Heart left ventricle (tissue), 13 donors: ENCODE measurements around the gene RGS6.

Experiments
- CTCF ChIP-seq, 12 donors: fragments of 200-600 bp; sonication (generic) in 4 of 12; IDR thresholded peaks; one replicate each; pipeline versions ENCODE4 v1.5.0 to v1.8.0; 2018 to 2022; ENCODE audit warnings: antibody characterized with exemption in 12 of 12, mild to moderate bottlenecking in 5 of 12
- POLR2A ChIP-seq, 2 donors: fragments of 450-650 bp; IDR thresholded peaks; one replicate each; pipeline ENCODE4 v1.6.1; 2017; ENCODE audit warnings: antibody characterized with exemption in 2 of 2, mild to moderate bottlenecking in 2 of 2, moderate library complexity in 2 of 2
- donor health status: ischemic (EF 13 %, LVEDD 7.1; RV severe dilation, severe dysfunction).
- donor health status: DM: no; HTN: yes; CAD: no.
- donor health status: DM: no; HTN: no; CAD: no.
- donor health status: ischemic (EF 25% LVEDD 6.9; RV normal size, moderate dysfunction).
- donor health status: ischemic (EF 25% LVEDD 5.7; RV mildly dilated, moderate dysfunction).
- donor health status: ischemic (EF 35%, LVEDD 5.7; RV mildly dilated, moderate dysfunction).
- donor health status: nonischemic (EF 11% LVEDD 7.7; RV severe dilation, severe dysfunction).
- donor health status: DM: yes; HTN: yes; CAD: no.
- donor health status: PGD.
- donor health status: ischemic (EF 29% LVEDD 5.4; RV normal size, mild dysfunction).
- donor health status: nonischemic (EF 23%, LVEDD 6.1; RV moderate dilation, normal function).

- no peak for TF ChIP-seq CTCF (IDR thresholded peaks at IDR 0.05)
- TF ChIP-seq POLR2A (IDR thresholded peaks at IDR 0.05): no peak
Measured at GRCh38 chr14:72541546-72541945, 609.3 kb downstream of the RGS6 start.
